ENCODE measurements around the gene CEP95. TPM values are rescaled to one million over a fixed set of nuclear protein-coding genes. Genes with fewer than 3 reads are reported as not detected.
A peak's percentile ranks its signal among the peaks of the same experiment; 100 is the strongest.
"Not testable (repeated sequence)": the region's sequence is repeated elsewhere in the genome, so short reads cannot be mapped to it uniquely, and the experiment has no call there.

CEP95 gene
- polyA plus RNA-seq, 5 donors = 105 to 190 (median 149) TPM

- not testable (repeated sequence) for DNase-seq
These were observed 11.5 kb upstream of the CEP95 start for GRCh38 chr17:64495300-64495699.

- DNase-seq = no peak
These were observed 10.4 kb upstream of the CEP95 start for GRCh38 chr17:64496348-64496785.

- DNase-seq = peak; percentile 87 to 88
These were observed 9.8 kb upstream of the CEP95 start, which contains the start of gene POLG2 for GRCh38 chr17:64496786-64497564. Gene POLG2, minus strand, starts transcription at chr17:64497054. Its CDS starts 86 bp downstream, at chr17:64496968.

GRCh38 chr17:64497565-64498035 lies 9.2 kb upstream of the CEP95 start:
- no peak for DNase-seq

DNA sequence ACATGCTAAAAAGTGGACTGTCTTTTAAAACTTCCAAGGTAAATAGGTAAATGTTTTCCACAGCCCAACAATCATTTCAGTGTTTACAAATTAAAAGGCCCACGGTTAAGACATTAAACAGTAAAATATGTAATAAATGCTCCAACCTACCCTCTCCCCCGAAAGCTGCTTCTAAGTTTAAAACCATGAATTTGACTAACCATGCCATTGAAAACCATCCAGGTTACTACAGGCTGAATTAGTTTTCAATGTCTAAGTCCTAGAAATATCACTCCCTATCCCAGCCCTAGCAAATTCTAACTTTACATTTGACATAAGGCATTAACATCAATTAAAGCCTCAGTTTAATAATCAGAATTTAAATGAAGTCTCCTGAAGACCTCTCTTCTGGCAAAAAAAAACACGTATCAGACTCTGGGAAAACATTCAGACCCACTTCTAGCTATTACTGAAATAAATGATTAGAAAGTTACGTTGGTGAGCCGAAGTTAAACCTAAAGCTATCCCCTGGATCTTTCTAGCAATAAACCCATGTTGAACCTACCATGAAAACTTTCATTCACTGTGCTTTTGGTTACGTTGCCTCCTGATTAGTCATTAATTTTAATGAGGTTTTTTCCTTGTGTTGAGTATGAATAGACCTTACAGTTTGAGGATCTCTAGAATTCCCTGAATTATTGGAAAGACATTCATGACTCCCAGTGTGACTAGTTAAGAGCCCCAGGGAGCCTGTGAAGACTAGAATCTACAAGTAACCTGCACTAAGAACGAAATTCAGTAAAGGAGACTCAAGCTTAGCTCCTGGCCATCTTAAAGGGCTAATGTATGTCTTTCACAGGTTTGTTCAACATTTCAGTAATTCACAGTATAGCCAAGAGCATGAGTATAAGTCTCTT lies 8.2 kb upstream of the CEP95 start:
- DNase-seq = no peak

DNA sequence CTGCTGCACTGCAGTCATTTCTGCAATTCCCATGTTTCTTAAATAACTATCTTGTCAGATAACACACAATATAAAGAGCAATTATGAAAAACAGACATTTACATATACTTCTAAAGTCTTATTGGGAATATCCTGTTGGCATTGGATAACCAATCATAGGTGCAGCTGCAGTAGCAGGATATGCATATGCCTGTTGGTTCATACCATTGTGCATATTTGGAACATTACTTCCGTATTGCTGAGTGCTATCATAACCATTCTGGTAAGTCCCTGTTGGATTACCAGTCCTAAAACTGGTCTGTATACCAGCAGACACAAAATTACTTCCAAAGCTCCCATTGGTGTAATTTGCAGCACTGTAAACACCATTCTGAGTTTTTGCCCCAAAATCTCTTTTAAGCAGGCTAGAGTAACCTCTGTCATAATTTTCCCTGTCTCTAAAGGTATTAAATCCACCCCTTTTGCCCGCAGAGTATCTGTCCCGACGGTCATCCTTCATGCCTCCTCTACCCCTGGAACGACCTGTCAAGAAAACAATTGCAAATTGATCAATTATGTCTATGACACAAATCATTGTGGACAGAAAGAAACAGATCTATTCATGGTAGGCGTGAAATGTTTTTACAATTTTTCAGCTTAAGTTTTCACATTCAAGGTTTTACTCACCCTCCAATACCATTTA lies 6.8 kb upstream of the CEP95 start:
- DNase-seq = no peak

DNA sequence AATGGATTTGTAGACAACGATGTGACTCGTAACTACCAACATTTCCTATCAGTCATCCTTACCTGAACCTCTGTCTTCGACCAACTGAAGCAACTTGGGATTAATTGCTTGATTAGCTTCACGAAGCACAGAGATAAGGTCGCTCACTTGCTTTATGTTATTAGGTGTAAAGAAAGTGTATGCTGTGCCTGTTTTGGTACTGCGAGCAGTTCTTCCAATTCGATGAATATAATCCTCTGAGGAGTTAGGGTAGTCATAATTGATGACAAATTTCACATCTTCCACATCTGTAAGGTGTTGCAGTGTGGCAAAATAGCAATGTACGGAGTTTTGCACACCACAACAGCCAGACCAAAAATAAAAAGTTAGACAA lies 6.3 kb upstream of the CEP95 start:
- DNase-seq = no peak

DNA sequence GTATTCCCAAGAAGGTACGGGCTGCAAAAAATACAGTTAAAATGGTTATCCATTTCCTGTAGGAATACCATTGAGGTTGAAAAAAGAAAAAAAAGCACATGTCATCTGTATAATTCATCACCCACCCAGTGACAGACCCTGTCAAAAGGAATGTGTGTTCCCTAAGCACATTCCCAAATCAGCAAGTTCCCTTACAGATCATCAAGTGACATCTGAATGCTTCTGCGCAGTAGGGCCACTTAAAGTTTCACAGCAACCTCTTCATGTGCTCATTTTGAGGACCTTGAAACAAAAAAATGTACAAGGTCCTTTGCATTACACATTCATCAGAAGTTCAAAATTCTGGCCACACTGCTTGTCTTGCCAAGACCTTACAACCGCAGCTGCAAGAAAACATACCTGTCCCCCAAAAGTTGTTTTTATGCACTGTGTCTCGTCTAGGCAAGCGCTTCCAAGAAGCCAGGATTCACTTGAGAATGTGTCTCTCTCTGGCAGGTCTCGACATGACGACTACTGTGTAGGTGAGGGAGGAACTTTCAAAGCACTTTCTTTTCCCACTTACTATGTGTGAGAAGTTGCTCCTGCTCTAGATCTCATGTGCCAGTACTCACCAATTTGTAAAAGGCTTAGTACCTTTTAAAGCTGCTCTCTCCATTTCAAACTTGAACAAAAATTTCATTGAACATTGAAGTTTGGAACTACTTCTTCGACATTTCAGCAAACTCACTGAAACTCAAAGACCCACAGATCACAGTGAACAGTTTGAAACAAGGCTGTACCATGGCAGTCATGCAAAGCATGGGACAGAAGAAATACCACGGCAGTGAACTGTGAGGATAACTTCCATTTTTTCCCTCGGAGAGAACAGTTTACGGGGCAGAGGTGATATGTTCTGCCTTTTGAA lies 5.7 kb upstream of the CEP95 start:
- no peak for DNase-seq

- DNase-seq = no peak
These were observed 4.8 kb upstream of the CEP95 start for GRCh38 chr17:64502021-64502420.

DNA sequence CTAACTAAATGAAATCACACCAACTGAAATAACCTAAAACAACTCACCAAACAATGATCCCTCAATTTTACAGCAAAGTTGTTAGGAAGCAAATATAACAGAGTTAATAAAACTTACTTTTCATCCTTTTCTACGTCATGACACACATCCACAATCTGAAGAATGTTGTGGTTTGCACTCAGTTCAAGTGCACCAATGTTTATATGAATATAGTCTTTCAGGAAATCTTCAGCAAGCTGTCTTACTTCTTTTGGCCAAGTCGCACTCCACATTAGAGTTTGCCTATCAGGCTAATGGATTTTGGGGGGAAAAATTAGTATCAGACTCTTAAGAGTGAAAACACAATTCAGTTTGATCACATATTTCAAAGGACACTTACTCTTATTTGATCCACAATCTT lies 4.0 kb upstream of the CEP95 start:
- no peak for DNase-seq

DNA sequence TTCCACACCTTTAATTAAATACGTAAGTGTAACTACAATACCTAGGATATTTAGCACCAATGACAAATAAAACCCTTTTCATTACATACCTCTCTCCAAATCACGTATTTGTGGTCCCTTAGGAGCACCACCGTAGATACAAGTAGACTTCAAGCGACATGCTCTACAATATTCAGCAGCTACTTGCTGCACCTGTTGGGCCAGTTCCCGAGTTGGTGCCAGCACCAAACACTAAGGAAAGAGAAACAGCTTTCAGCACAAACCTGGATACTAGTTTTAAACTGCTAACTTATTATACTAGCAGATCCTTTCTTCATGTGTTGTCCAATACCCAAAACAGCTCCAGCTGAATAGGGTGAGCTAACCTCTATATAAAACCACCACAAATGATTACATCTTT lies 3.4 kb upstream of the CEP95 start:
- DNase-seq = no peak

- DNase-seq = no peak
These were observed 2.7 kb upstream of the CEP95 start for GRCh38 chr17:64503821-64504768.

DNA sequence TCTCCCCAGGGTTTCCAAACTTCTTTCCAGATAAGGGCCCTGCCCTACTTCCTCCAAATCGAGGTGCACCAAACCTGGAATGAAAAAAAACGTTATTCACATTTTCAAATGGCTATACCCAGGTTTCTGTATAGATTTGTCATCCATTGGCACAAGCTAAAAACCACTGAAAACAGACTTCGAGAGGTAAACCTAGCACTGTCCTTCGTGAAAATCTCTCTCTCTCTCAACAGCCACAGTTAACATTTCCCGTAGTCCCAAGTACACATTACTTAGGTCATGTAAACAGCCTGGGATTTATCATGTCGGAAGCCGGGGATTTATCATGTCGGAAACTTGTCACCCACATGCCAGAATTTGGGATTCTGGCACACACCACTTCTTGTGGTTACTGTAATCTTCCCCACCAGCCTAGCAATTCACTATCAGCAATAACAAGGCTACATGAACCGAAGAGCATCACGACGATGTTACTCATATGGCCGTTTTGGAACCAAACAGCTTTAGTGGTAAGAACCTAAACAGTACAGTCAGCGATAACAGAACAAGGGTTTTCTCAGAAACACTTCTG lies 1.9 kb upstream of the CEP95 start:
- no peak for DNase-seq

GRCh38 chr17:64505340-64506200 lies 1.2 kb upstream of the CEP95 start:
- peak; percentile 94 to 95 for DNase-seq

- no peak for DNase-seq
These were observed 589 bp upstream of the CEP95 start, which contains the start of gene DDX5 for GRCh38 chr17:64506201-64506575. Gene DDX5, minus strand, starts transcription at chr17:64506289. Its CDS starts 170 bp downstream, at chr17:64506119.

DNA sequence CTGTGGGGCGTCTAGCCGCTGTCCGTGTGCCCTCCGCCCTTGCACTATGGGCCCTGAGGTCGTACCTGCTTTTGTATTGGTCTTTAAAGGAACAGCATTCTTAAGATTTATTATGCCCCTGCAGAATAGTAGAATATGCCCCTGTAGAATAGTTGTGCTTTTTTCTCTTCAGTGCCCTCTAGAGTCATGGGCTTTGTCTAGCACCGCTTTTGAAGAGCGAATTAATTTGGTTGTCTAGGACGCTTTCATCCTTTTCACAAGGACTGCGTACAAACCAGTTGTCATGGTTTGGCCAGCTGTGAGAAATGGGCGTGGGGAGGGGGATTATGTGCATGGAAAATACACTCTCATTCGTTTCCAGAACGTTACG lies 621 bp downstream of the CEP95 start:
- DNase-seq = peak; percentile 59 to 72

- no peak for DNase-seq
These were observed 1.9 kb downstream of the CEP95 start for GRCh38 chr17:64508683-64509082.

DNA sequence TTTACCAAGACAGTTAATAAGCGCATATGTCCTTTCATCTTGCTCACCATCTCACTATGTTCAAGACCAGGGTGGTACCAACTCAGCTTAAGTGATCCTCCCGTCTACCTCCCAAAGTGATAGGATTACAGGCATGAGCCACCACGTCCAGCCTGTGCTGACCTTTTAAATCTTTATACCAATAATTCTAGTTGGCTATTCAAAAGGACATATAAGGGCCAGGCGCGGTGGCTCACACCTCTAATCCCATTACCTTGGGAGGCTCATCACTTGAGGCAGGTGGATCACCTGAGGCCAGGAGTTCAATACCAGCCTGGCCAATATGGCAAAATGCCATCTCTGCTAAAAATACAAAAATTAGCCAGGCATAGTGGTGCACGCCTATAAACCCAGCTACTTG lies 2.4 kb downstream of the CEP95 start:
- DNase-seq = no peak
